DND-41 (cell line): ENCODE data around the gene HMGN4.

ENCODE experiments used
- ATAC-seq: fragments of 200-7000 bp; cut with Tn5 transposase; 3 replicates; pipeline ENCODE4 v1.9.1; 2021; ENCODE audit warnings: low read depth; ENCODE audit not compliant: insufficient read depth
- DNase-seq: peaks from one replicate; pipeline ENCODE4 v3.0.0-alpha.2; 2020
- H2AFZ ChIP-seq: 2 replicates; pipeline ENCODE4 v1.6.0; 2012; ENCODE audit warnings: low read depth, low read length
- H3K27ac ChIP-seq: 2 replicates; pipeline ENCODE4 v1.5.1; 2012; ENCODE audit warnings: low read length, inconsistent platforms
- H3K27me3 ChIP-seq: fragments of 200-600 bp; sonication (generic); 2 replicates; pipeline ENCODE4 v1.6.0; 2012; ENCODE audit warnings: low read length, mild to moderate bottlenecking, inconsistent platforms; ENCODE audit not compliant: insufficient read depth, poor library complexity
- H3K36me3 ChIP-seq: 2 replicates; pipeline ENCODE4 v1.5.1; 2012; ENCODE audit warnings: low read length, inconsistent platforms; ENCODE audit not compliant: insufficient read depth
- H3K4me1 ChIP-seq: 2 replicates; pipeline ENCODE4 v1.5.1; 2012; ENCODE audit warnings: mild to moderate bottlenecking, low read length; ENCODE audit not compliant: insufficient read depth
- H3K4me2 ChIP-seq: 2 replicates; pipeline ENCODE4 v1.6.0; 2012; ENCODE audit warnings: mild to moderate bottlenecking, moderate library complexity, low read length, inconsistent platforms; ENCODE audit not compliant: insufficient read depth
- H3K4me3 ChIP-seq, 2 experiments: fragments of 200-600 bp in 1 of 2; shearing (Covaris generic) in 1 of 2; 2 replicates each; pipeline ENCODE4 v1.5.1; 2012 to 2016; ENCODE audit warnings: inconsistent platforms in 2 of 2, low read length in 2 of 2, mild to moderate bottlenecking in 2 of 2, low read depth in 1 of 2, moderate library complexity in 1 of 2
- H3K79me2 ChIP-seq: 2 replicates; pipeline ENCODE4 v1.6.0; 2012; ENCODE audit warnings: low read length, inconsistent platforms; ENCODE audit not compliant: insufficient read depth
- H3K9ac ChIP-seq: 2 replicates; pipeline ENCODE4 v1.6.0; 2012; ENCODE audit warnings: low read depth, mild to moderate bottlenecking, inconsistent platforms, low read length, moderate library complexity
- H3K9me3 ChIP-seq: 2 replicates; pipeline ENCODE4 v1.5.1; 2012; ENCODE audit warnings: low read length, moderate library complexity, mild to moderate bottlenecking, inconsistent platforms; ENCODE audit not compliant: insufficient read depth, severe bottlenecking
- H4K20me1 ChIP-seq: 2 replicates; pipeline ENCODE4 v1.6.0; 2012; ENCODE audit warnings: low read length; ENCODE audit not compliant: insufficient read depth
- CTCF ChIP-seq: IDR thresholded peaks from 2 replicates; pipeline ENCODE4 v1.5.1; 2012; ENCODE audit warnings: borderline replicate concordance, low read length, moderate library complexity, mild to moderate bottlenecking; ENCODE audit not compliant: poor library complexity, severe bottlenecking; ENCODE audit errors: extremely low read depth
- EZH2 ChIP-seq: IDR thresholded peaks from 3 replicates; pipeline ENCODE4 v1.6.1; 2012; ENCODE audit warnings: borderline replicate concordance, low read depth, mild to moderate bottlenecking, moderate library complexity, low read length, inconsistent platforms; ENCODE audit not compliant: severe bottlenecking

HMGN4 gene

DNA sequence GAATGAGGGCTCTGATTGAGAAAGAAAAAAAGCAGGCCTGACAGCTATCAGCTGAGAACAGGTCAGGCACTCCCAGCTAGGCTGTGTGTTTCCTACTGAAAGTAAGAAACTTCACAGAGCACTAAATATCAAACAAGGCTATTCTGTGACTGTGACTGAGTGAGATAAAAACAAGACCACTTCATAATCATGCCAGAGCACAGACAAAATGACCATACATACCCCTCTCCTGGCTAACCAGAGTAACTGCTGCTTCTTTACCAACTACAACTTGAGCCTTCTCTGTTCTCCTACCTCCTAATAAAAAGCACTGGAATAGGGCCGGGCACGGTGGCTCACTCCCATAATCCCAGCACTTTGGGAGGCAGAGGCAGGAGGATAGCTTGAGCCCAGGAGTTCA, 44.9 kb upstream of the HMGN4 start:
- Histone ChIP-seq H3K79me2 (no peaks in the 10 kb centered on the region), H4K20me1 (no peaks in the 10 kb centered on the region), H3K27ac (no peak overlapping the region), H3K27me3 (no peaks in the 10 kb centered on the region), H3K9ac (no peak overlapping the region), H3K36me3 (no peaks in the 10 kb centered on the region), H2AFZ (no peak overlapping the region), H3K4me3 (no peak overlapping the region), H3K9me3 (no peaks in the 10 kb centered on the region), H3K4me1 (no peaks in the 10 kb centered on the region), H3K4me2 (no peak overlapping the region)
- TF ChIP-seq EZH2 = no peak
- peak; percentile 32 for TF ChIP-seq CTCF
- DNase-seq (no peak), ATAC-seq (no peak)

DNA sequence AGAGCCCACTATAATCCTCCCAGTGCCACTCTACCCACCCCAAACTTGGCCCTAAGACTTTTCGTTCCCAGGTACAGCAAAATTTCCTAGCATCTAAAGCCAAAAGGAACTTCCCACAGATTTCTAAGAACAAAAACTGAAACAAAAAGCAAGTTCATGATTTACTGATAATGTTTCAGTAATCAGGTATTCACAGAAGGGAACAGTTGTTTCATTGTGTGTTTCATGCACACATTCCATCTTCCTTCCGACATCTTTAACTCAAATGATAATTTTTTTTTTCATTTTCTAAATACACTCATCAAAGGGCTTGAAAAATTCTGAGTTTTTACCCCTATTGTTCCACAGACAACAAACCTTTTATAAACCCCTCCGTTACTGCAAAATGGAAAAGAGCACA, 44.0 kb upstream of the HMGN4 start:
- Histone ChIP-seq H3K9ac (no peak overlapping the region), H2AFZ (no peak overlapping the region), H3K4me3 (no peak overlapping the region)

DNA sequence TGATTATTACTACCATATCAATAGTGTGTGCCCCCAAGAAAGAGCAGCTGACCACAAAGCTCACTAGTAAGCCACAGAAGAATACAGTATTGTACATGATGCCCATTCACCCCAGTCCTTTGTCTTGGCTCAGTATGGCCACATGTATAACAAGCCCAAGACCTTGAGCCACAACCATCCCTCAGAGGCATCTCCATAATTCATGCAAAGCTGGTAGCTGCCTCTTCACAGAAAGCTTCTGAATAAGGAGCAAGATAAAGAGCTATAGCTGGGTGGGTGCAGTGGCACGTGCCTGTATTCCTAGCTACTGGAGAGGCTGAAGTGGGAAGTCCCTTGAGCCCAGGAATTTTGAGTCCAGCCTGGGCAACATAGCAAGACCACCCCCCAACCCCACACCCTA, 42.9 kb upstream of the HMGN4 start:
- Histone ChIP-seq H3K27me3 (no peaks in the 10 kb centered on the region), H4K20me1 (no peaks in the 10 kb centered on the region), H3K4me2 (no peak overlapping the region), H3K27ac (no peak overlapping the region), H3K9ac (no peak overlapping the region), H3K36me3 (no peaks in the 10 kb centered on the region), H2AFZ (no peak overlapping the region), H3K79me2 (no peaks in the 10 kb centered on the region), H3K4me1 (no peaks in the 10 kb centered on the region), H3K9me3 (no peaks in the 10 kb centered on the region), H3K4me3 (no peak overlapping the region)
- no peak for ATAC-seq
- TF ChIP-seq EZH2 (no peak), CTCF (no peak)
- no peak for DNase-seq

More for the DNA sequence above, 44.0 kb upstream of the HMGN4 start:
- DNase-seq (no peak), ATAC-seq (no peak)
- Histone ChIP-seq H4K20me1 (no peaks in the 10 kb centered on the region), H3K27ac (no peak overlapping the region), H3K4me1 (no peaks in the 10 kb centered on the region), H3K27me3 (no peaks in the 10 kb centered on the region), H3K4me2 (no peak overlapping the region), H3K9me3 (no peaks in the 10 kb centered on the region), H3K36me3 (no peaks in the 10 kb centered on the region), H3K79me2 (no peaks in the 10 kb centered on the region)
- no peak for TF ChIP-seq CTCF
- no peak for TF ChIP-seq EZH2

GRCh38 chr6:26497610-26498009, 40.6 kb upstream of the HMGN4 start:
- no peak for DNase-seq
- Histone ChIP-seq H3K4me2 (no peak overlapping the region), H3K36me3 (no peaks in the 10 kb centered on the region), H3K9me3 (no peaks in the 10 kb centered on the region), H4K20me1 (no peaks in the 10 kb centered on the region), H2AFZ (no peak overlapping the region), H3K79me2 (no peaks in the 10 kb centered on the region), H3K27me3 (no peaks in the 10 kb centered on the region), H3K9ac (no peak overlapping the region), H3K4me1 (no peaks in the 10 kb centered on the region), H3K4me3 (no peak overlapping the region), H3K27ac (no peak overlapping the region)
- ATAC-seq = no peak
- no peak for TF ChIP-seq CTCF
- no peak for TF ChIP-seq EZH2
